Fibroblast of lung (primary cell): Measurements from ENCODE around the gene DCLK2. TPM values are rescaled to one million over a fixed set of nuclear protein-coding genes. Genes with fewer than 3 reads are reported as not detected.

ENCODE experiments used
- DNase-seq, 2 donors: peaks; one replicate each; pipeline versions ENCODE4 v3.0.0 to v3.0.0-alpha.2; 2010; ENCODE audit warnings: low read depth in 2 of 2
- H2AFZ ChIP-seq: 2 replicates; pipeline ENCODE4 v1.5.1; 2012; ENCODE audit warnings: low read length, control low read depth, inconsistent platforms
- H3K27ac ChIP-seq: 2 replicates; pipeline ENCODE4 v1.5.1; 2011; ENCODE audit warnings: low read length, control low read depth; ENCODE audit not compliant: insufficient read depth
- H3K27me3 ChIP-seq: 2 replicates; pipeline ENCODE4 v1.5.1; 2011; ENCODE audit warnings: mild to moderate bottlenecking, low read length; ENCODE audit not compliant: control insufficient read depth, insufficient read depth
- H3K36me3 ChIP-seq: 2 replicates; pipeline ENCODE4 v1.5.1; 2011; ENCODE audit warnings: low read length; ENCODE audit not compliant: control insufficient read depth, insufficient read depth
- H3K4me1 ChIP-seq: 2 replicates; pipeline ENCODE4 v1.5.1; 2011; ENCODE audit warnings: low read length; ENCODE audit not compliant: control insufficient read depth, insufficient read depth; ENCODE audit errors: extremely low read depth
- H3K4me2 ChIP-seq: 2 replicates; pipeline ENCODE4 v1.5.1; 2011; ENCODE audit warnings: low read length, control low read depth; ENCODE audit not compliant: insufficient read depth; ENCODE audit errors: extremely low read depth
- H3K4me3 ChIP-seq, 4 experiments: fragments of 200-600 bp in 1 of 4; sonication (generic) in 1 of 4; replicated peaks in 1 of 4; 2 replicates each; pipeline ENCODE4 v1.5.1; 2011 to 2016; ENCODE audit warnings: low read length in 4 of 4, low read depth in 3 of 4, mild to moderate bottlenecking in 3 of 4, control low read depth in 2 of 4, inconsistent platforms in 1 of 4, mixed read lengths in 1 of 4; ENCODE audit not compliant: insufficient read depth in 1 of 4; ENCODE audit errors: control extremely low read depth in 1 of 4
- H3K79me2 ChIP-seq: 2 replicates; pipeline ENCODE4 v1.5.1; 2012; ENCODE audit warnings: mild to moderate bottlenecking, low read length, inconsistent platforms; ENCODE audit not compliant: control insufficient read depth, insufficient read depth
- H3K9ac ChIP-seq: 2 replicates; pipeline ENCODE4 v1.5.1; 2011; ENCODE audit warnings: mild to moderate bottlenecking, low read length, control low read depth; ENCODE audit not compliant: insufficient read depth
- H3K9me3 ChIP-seq: 2 replicates; pipeline ENCODE4 v1.5.1; 2012; ENCODE audit warnings: low read depth, low read length; ENCODE audit not compliant: control insufficient read depth, insufficient read depth
- H4K20me1 ChIP-seq: 2 replicates; pipeline ENCODE4 v1.5.1; 2011; ENCODE audit warnings: low read length; ENCODE audit not compliant: control insufficient read depth, insufficient read depth; ENCODE audit errors: extremely low read depth
- CTCF ChIP-seq, 2 donors: IDR thresholded peaks in 1 of 2; conservative IDR thresholded peaks in 1 of 2; 1 replicate in 1 of 2; 2 replicates in 1 of 2; pipeline ENCODE4 v1.5.1; 2011 to 2012; ENCODE audit warnings: low read length in 2 of 2, control low read depth in 1 of 2, inconsistent platforms in 1 of 2, low read depth in 1 of 2, mild to moderate bottlenecking in 1 of 2
- EZH2 ChIP-seq: IDR thresholded peaks from 2 replicates; pipeline ENCODE4 v1.5.1; 2012; ENCODE audit warnings: low read length, control low read depth, mild to moderate bottlenecking; ENCODE audit errors: missing control alignments
- polyA plus RNA-seq, 2 donors: library from polyadenylated mRNA; depleted of rRNA in 1 of 2; stranded (reverse) in 1 of 2; unstranded in 1 of 2; fragments of >200 nt; gene quantifications; 2 replicates each; pipeline ENCODE4 v1.2.1, GENCODE V29; 2011 to 2012; ENCODE audit warnings: missing spikeins in 1 of 2
- total RNA-seq: library from RNA; depleted of rRNA; stranded (reverse); fragments of >200 nt; gene quantifications from 2 replicates; pipeline ENCODE4 v1.2.1, GENCODE V29; 2014

The DCLK2 gene
- total and polyA plus RNA-seq, 2 donors (not counting 1 experiment from before 2014, with no cell fraction given), result 3.8 to 14.0 TPM

- Histone ChIP-seq H2AFZ (no peak overlapping the region), H3K36me3 (no peaks in the 10 kb centered on the region), H3K27ac (no peak overlapping the region), H3K79me2 (peaks cover 2% of the 10 kb centered on the region), H3K4me3 (no peak overlapping the region), H4K20me1 (no peaks in the 10 kb centered on the region), H3K27me3 (no peaks in the 10 kb centered on the region), H3K4me2 (no peak overlapping the region), H3K9ac (no peak overlapping the region), H3K4me1 (peaks cover 11% of the 10 kb centered on the region), H3K9me3 (no peaks in the 10 kb centered on the region)
- DNase-seq, result no peak
- TF ChIP-seq CTCF (conservative IDR thresholded peaks at IDR 0.05 in 1 of 2, IDR thresholded peaks at IDR 0.05 in 1 of 2; ENCODE audit: low read depth in 1 of 2, low read length in 2 of 2), result no peak
- TF ChIP-seq EZH2, result no peak
Observed at GRCh38 chr4:150142831-150143230, 64.6 kb downstream of the DCLK2 start.

GRCh38 chr4:150145090-150145945 lies 67.1 kb downstream of the DCLK2 start:
- no peaks in the 10 kb centered on the region for H3K9me3 ChIP-seq
- H3K27ac ChIP-seq, result no peak overlapping the region
- no peak overlapping the region for H2AFZ ChIP-seq
- H3K79me2 ChIP-seq, result peaks cover 2% of the 10 kb centered on the region
- peaks cover 13% of the 10 kb centered on the region for H3K4me1 ChIP-seq
- no peaks in the 10 kb centered on the region for H3K27me3 ChIP-seq
- H3K9ac ChIP-seq, result no peak overlapping the region
- TF ChIP-seq CTCF (conservative IDR thresholded peaks at IDR 0.05 in 1 of 2, IDR thresholded peaks at IDR 0.05 in 1 of 2; ENCODE audit: low read depth in 1 of 2, low read length in 2 of 2) (peak; percentile 13 to 38), EZH2 (no peak)
- no peaks in the 10 kb centered on the region for H4K20me1 ChIP-seq
- H3K4me3 ChIP-seq, result no peak overlapping the region
- peak in 1 of 2 donors; percentile 74 for DNase-seq
- no peak overlapping the region for H3K4me2 ChIP-seq
- H3K36me3 ChIP-seq, result no peaks in the 10 kb centered on the region

DNA sequence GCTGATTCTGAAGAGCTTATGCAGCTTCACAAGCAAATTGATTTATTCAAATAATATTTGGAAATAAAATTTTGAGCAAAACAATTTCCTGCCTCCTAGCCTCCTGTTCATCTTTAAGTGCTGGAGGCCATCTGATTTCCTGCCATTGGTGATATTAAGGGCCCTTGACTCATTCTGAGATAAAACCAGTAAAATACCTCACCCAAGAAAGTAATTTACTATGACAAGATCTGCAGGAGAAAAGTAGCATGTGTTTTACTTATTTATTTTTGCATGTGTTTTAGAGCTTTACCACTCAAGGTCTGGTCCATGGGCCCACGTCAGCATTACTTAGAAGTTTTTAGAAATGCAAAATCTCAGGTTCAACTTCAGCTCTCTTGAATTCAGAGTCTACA lies 67.7 kb downstream of the DCLK2 start:
- DNase-seq, result peak in 1 of 2 donors; percentile 66
- Histone ChIP-seq H3K36me3 (no peaks in the 10 kb centered on the region), H3K79me2 (peaks cover 2% of the 10 kb centered on the region), H3K4me3 (no peak overlapping the region), H3K9me3 (no peaks in the 10 kb centered on the region), H3K27me3 (no peaks in the 10 kb centered on the region), H4K20me1 (no peaks in the 10 kb centered on the region), H3K27ac (no peak overlapping the region), H3K4me2 (no peak overlapping the region), H3K9ac (no peak overlapping the region), H2AFZ (no peak overlapping the region), H3K4me1 (peaks cover 10% of the 10 kb centered on the region)
- TF ChIP-seq CTCF (conservative IDR thresholded peaks at IDR 0.05 in 1 of 2, IDR thresholded peaks at IDR 0.05 in 1 of 2; ENCODE audit: low read depth in 1 of 2, low read length in 2 of 2), result no peak
- TF ChIP-seq EZH2, result no peak
